ENCODE results near the gene PLEKHA3.
"Not testable (repeated sequence)": the region's sequence is repeated elsewhere in the genome, so short reads cannot be mapped to it uniquely, and the experiment has no call there.

Gene PLEKHA3

DNA sequence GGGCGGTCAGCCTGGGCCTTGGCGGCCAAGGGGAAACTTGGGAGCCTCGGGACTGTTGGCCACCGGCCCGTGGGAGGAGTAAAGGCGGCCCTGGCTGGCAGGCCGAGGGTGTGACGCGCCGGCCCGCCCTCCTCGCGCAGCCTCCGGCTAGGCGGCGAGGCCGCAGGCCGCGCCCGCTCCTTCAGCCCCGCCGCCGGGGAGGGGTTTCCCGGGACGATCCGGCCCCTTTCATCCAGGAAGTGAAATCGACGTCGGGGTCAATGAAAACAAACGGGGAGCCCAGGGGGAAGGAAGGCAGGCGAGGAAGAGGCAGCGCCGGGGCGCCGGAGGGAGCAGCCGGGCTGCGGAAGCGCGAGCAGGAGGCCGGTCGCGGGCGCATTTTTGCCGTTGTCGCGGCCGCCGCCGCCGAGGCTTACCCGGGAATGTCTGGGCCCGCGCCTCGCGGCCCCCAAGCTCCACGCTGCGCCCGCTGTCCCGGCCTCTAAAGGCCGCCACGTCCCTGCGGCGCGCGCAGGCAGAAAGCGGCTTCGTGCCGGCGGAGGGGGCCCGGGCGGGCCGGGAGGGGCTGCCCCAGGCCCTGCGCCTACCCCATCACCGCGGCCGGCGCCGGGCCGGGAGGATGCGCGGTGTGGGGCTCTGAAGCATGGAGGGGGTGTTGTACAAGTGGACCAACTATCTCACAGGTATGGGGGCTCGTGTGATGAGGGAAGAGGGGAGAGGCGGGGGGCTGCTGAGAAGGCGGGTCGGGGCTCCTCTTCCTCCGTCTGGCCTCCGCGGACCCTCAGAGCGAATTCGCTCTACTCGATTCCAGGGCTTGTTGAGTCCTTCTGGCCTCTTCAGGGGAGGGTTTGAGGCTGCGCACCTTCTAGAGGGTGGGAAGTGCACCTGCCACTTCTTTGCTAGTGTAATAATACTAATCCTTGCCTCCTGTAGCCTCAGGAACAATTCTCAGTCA, at the start of gene PLEKHA3:
Gene PLEKHA3 (plus strand): TSS at position 231 of the 955 bp plus-strand sequence. CDS start 413 bp downstream, at position 644.
- peak; percentile 89 for DNase-seq

DNA sequence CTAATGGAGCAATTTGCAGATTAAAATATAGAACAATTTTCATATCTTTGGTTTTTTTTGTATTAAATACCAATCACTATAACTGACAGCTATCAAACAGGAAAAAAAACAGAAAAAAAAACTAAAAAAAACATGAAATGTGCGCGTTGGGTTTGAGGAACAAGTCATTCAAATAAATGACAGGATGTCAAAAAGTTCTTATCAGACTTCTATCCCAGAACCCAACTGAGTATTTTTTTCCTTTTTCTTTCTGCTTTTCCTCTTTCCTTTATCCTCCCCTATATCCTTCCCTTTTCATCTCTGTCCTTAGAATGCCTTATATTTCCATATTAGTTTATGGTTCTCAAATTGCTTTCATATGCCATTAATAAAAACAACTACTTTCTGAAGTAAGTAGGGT, 43.6 kb upstream of the PLEKHA3 start:
- no peak for DNase-seq

DNA sequence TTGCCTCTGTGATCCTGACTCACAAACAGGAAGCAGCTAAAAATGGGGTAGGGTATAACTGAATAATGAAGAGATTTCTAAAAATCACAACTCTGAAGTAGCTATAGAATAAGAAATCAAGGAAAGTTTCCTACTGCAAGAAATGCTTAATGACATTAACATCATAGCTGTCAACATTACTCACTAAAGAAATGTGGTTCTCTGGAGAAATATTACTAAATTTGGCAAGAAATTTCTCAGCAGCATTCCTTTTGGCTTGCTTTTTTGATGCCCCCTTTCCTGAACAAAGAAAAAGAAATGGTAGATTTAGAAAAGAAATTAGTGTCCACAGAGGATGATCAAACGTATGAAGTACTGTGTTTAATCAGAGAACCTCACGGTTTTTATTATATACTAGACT, 38.8 kb upstream of the PLEKHA3 start:
- DNase-seq, result no peak

DNA sequence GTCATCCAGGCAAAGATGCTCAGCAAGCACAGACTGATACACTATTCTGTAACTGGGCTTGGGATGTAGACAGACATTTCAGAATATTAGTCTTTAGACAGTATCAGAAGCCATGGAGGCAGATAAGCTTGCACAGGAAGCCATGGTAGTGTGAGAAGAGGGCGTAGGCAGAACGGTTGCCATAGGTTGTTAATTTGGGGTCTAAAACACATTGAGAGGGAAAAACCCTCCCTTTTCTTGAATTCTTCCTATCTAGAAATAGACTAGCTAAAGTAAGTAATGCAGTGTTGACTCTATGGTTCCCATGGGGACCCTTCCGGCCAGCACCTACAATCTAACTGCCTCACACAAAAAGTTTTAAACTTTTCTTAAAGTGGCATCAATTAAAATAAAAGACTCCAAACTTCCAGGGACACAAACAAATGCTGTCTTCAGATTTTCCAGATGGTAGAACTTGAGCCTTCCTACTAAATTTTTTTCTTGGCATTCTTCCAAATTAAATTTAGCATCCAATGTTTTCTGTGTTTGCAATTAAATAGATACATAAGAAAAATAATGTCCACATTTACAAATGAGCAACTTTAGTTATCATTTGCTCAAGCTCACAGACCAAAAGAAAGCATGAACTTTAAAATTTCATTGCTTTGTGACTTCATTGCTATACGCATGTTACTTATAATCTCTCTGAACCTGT, 31.1 kb upstream of the PLEKHA3 start:
- no peak for DNase-seq

DNA sequence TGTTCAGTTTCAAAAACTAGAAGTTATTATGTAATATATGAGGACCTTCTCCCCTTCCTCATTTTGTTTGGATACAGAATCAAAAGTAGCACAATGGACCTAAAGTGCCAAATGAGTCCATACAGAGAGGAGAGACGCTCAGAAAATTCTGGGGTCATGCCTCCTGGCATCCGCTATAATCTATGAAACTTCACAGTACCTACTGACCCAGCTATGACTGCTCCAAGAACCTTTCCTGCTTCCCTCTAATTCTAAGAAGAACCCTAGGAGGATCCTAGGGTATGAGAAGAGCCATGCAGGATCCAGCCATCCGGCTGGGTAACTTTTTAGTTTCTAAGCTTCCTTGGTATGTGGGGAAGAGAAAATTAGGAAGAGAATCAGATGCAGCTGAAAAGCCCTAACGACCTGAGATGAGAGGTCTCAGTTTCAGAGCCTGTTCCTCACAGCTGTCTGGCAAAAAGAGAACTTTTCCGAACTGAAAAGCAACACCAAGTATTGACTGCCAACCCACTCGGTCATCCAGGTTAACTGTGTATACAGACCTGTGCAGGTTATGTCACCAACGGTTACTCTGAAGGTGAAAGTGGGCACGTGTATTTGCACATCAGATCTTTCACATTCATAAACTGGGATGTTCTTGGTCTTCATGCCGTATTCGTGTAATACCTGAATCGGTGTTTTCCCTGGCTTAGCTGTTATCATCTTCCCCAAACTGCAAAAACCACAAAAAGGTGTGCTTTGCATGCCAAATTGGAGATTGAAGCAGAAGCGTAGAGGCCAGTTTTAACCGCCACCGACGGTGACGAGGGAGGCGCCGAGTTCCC, 30.3 kb upstream of the PLEKHA3 start:
- no peak for DNase-seq

DNA sequence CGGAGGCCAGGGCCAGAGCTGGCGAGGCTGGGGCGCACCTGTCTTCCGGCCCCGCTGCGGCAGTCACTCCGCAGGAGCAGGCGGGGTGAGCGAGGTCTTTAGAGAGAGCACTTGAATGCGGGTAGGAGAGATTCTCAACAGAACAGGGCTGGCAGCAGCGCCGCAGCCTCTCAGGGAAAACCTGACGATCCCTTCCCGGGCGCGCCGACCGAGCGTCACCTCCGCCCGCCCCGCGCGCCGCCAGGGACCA, 29.8 kb upstream of the PLEKHA3 start:
- DNase-seq, result no peak

DNA sequence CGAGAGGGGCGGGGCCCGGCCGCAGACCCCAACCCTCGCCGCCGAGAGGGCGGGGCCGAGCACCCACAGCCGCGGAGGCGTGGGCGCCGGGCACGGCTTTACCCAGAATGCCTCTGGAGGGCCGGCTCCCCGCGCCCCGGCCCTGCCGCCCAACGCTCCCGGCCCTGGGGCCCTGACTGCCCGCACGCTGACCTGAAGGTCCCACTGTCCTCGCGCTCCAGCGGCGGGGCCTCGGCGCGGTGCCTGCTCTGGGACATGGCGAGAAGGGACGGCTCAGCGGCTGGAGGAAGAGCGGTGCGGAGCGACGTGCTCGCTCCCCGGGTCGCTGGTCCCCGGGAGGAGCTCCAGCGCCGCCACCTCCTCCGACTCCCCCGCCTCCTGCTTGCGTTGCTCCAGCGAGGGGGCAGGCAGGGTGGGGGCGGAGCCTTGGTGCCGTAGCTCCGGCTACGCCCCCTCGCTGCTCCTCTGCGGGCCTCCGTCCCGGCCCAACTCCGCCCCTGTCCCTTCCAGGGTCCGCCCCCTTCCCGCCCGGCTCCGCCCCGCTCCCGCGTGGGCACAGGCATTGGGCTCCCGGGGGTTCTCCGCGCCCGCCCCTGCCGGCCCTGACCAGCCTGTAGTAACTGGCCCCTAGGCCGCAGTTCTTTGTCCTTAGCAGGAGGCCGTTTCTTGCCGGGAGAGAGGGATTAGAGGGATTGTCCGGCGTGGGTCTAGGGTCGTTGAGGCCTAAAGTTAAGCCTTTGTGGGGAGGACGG, 29.3 kb upstream of the PLEKHA3 start, which contains the start of the genes PJVK and PRKRA:
Gene PJVK (plus strand): TSS at position 605 of the 752 bp plus-strand sequence. CDS start 2,032 bp downstream, outside the sequence.
Gene PRKRA (minus strand): TSS at position 402 of the 752 bp plus-strand sequence. CDS start 145 bp downstream, at position 257.
- peak; percentile 87 for DNase-seq

DNA sequence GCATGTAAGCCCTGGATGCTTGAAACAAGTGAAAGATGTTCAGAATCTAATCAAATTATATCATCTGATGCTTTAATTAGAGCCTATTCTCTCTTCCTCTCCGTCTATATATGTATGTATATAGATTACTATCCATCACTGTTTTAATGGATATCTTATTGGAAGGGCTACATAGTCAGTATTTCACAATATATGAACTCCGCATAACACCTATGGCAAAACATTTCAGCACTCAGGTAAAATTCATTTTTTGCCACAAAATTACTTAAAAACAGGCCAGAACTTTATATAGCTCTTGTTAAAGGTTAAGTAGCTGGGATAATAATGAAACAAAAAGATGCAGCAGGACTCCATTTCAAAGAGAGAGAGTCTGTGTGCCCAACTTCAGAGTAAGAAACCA, 27.9 kb upstream of the PLEKHA3 start:
- DNase-seq, result no peak

DNA sequence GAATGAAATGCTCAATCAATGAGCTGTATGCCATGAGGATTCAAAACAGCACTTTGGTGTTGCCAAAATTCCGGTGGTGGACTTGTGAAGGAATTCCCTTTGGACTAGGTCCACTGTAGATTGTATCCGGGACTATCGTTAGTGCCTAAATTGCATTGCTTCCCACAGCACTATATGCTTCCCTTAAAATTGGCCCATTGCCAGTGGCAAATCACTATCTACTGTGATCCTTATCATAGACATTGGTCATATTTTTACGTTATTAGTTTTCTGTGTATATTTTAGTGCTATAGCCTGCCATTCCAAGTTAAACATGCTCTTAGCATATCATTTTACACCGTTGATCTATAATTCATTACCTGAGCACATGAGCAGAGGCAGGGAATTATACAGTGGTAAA, 27.4 kb upstream of the PLEKHA3 start:
- DNase-seq, result no peak

DNA sequence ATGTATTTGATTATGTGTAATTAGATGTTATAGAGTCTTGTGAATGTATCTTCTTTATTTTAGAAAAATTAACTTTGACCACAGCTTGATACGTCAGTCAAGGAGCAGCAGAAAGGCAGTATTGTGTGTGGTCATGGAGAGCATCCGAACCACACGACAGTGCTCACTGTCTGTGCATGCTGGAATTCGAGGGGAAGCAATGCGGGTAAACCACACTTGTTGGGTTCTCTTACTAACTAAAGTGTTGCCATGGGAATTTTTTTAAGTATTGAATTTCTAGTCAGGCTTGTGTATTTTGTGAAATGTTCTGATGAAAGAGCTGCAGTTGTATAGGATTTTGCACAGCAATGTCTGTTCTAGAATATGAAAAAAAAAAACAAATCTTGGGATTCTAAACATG, 24.3 kb upstream of the PLEKHA3 start:
- no peak for DNase-seq

DNA sequence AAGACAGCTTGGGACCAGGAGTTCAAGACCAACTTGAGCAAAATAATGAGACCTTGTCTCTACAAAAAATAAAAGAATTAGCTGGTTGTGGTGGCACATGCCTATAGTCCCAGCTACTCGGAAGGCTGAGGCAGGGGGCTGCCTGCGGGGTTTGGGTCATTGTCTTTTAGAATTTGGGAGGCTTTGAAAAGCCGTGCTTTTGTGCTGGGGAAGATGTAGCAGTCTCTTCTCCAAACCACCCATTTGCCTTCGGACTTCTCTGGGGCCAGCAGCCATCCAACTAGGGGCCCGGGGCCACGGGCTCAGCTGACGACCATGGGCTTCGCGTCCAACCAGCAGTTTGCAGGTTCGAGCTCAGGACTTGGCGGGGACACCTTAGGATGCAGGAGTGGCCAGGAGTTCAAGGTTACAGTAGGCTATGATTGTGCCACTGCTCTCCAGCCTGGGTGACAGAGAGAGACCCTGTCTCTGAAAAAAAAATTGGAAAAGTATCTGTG, 22.8 kb upstream of the PLEKHA3 start:
- no peak for DNase-seq

DNA sequence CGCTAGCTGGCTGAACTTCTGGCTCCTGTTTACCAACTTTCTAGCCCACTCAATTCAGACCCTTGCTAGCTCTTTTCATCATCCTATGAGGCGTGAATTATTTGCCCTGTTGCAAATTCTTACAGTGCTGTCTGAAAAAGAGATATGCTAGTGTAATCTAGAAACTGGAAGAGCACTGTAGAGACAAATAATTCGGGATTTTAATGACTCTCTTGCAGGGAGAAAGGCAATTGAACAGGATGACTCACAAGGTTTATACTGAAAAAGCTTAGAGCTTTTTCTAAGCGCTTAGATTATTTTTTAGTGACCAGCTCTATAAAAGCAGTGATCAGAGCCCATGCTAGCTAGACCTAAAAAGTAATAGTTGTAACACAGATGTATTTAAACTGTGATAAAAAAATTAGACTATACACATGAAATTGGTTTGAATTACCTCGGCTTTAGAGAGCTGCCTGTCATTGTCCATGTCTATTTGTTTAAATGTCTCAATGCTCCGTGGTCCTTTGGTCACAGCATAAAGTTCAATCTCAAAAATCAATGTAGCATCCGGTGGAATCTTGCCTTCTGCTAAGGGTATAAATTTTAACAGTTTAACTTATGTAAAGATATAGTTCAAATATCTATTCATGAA, 10.9 kb upstream of the PLEKHA3 start:
- DNase-seq, result no peak

DNA sequence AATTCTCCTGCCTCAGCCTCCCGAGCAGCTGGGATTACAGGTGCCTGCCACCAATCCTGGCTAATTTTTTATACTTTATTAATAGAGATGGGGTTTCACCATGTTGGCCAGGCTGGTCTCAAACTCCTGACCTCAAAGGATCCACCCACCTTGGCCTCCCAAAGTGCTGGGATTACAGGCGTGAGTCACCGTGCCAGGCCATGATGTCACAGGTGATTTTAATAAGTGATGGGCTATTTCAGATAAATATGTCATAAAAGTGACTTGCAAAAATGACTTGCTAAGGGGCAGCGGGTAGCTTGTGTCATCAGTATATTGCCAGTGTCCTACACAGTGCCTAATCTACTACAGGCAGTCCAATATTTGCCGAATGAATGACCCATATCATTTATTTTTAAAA, 8.9 kb upstream of the PLEKHA3 start:
- not testable (repeated sequence) for DNase-seq

DNA sequence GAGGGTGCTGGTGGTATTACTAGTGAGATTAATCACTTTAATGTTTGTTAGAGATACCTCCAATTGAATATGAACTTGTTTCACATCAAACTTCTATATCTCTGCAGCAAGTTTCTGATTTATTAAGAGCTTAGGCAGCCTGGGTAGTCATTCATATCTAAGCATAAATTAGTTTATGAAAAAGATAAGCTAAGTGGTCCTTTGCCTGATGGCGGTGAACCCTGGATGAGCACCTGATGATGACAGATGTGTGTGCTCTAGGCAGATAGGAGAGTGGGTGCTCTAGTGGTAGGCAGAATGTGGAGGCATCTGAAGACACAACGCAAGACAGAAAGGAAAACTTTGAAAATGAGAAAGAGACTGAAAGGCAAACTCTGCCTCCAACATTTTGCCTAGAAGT, 6.9 kb upstream of the PLEKHA3 start:
- DNase-seq, result no peak

DNA sequence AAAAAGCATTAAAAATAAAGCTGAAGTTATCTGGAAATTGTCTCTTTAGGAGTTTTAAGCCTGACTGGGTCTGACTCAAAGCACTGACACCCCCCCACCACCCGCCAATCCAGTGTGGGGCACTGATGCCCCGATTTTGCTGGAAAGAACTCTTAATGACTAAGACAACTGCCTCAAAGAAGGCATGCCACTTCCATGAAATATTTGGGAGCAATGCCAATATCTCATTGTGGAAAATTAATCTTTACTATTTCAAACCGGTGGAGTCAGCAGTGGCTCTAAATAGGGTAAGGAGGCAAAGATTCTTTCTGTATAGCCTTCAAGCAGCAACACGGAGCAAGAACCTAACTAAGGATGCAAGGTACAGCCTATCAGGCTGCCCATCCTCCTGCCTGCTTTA, 6.3 kb upstream of the PLEKHA3 start:
- DNase-seq, result no peak

DNA sequence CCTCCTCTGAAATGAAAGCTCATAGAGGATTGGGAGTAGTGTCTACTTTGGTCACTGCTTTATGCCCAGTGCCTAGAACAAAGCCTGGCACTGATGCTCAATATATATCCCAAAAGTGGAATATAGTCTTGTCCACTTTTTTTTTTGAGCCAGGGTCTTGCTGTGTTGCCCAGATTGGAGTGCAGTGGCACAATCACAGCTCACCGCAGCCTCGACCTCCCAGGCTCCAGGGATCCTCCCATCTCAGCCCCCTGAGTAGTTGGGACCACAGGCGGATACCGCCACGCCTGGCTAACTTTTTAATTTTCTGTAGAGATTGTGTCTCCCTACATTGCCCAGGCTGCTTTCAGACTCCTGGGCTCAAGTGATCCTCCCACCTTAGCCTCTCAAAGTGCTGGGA, 5.7 kb upstream of the PLEKHA3 start:
- DNase-seq, result no peak

DNA sequence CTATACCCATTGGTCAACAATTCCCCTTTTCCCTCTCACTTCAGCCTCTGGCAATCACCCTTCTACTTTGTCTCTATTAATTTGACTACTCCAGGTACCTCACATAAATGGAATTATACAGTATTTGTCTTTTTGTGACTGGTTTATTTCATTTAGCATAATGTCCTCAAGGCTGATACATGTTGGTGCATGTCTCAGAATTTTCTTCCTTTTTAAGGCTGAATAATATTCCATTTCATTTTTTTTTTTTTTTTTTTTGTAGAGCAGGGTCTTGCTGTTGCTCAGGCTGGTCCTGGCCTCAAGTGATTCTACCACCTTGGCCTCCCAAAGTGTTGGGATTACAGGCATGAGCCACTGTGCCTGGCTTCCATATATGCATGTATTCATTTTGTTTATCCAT, 3.8 kb upstream of the PLEKHA3 start:
- no peak for DNase-seq

DNA sequence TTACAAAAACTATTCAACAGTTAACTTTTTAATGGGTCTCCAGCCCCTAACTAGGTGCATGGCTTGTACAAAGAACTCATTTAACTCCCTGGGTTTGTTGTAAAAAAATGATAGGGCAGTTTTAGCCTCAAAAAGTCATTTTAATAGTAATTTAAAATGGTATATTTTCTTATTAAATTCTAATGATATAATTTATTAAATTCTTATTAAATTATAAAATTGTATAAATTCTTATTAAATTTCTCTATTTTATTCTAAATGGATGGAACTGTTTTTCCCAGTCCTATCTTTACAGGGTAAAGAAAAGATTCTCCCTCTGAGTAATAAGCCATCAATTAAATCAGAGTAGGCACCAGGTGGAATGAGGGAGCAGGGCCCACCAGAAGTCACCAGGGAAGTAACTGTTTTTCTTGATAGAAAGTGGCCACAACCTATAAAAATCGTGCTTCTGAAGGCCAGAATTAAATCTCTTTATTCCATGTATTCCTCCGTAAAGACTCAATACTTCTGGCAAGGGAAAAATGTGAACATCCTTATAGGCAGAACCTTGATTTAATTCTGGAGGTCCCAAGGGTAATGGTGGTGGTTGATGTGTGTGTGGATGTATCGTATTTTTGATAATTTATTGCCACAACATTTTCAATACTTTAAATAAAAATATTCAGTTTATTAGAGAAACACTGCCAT, 2.7 kb upstream of the PLEKHA3 start:
- no peak for DNase-seq

DNA sequence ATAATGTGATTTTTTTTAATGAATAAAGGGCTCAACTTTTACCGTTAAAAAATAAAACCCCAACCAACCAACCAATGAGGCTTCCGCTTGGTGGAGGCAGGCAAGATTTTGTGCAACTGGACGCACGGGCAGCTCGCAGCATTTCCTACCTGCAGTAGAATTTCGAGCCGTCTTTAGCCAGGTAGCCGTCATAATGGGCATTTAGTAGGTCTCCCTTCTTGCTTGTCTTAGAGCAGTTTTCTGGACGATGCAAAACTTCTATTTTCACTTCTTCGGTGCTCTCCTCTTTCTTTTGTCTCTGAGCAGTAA, 2.2 kb upstream of the PLEKHA3 start:
- no peak for DNase-seq

DNA sequence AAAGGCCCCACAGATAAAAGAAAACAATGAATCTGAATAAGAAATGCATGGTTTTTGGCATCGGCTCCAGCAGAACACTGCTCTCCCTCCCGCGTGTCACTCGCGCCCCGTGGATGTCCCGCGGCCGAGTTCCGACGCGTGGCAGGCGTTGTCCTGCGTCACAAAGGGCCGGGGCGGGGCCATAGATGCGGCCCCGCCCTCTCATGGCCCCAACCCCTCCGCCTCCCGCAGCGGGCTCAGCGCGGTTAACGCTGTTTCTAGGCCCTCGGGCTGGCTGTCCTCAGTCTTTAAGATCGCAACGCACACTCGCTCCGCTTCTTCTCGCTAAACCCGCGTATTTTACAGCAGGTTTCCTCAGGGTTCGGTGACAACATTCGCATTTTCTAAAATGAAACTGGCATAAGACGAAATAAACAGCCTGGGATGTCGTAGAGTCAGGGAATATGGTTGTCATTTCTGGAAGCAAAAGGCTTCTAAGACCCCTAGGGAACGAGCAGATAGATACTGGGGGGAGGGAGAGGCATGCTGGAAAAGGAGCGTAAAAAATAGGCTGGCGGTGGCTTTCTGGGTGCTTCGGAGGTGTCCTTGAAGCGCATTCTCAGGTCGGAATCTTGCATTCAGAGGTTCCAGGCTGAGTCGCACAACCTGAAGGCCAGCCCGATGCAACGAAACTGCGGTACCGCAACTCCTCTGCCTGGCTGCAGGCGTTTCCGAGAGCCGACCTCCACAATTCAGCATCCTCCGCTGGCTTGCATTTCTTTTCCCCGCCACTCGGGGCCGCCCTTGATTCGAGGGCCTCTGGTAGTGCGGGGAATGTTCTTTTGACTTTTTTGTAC, 1.6 kb upstream of the PLEKHA3 start, which contains the start of gene FKBP7:
Gene FKBP7 (minus strand): TSS at position 162 of the 836 bp plus-strand sequence. CDS start 101 bp downstream, at position 61.
- peak; percentile 60 for DNase-seq
